Measurements from ENCODE around the gene CCDC13. TPM values are rescaled to one million over a fixed set of nuclear protein-coding genes. Genes with fewer than 3 reads are reported as not detected.

The CCDC13 gene
- total and polyA plus RNA-seq, 2 of the 13 experiments (the other 11 are each of a cell fraction or from before 2014, with no cell fraction given) = 0.22 to 0.51 TPM

DNA sequence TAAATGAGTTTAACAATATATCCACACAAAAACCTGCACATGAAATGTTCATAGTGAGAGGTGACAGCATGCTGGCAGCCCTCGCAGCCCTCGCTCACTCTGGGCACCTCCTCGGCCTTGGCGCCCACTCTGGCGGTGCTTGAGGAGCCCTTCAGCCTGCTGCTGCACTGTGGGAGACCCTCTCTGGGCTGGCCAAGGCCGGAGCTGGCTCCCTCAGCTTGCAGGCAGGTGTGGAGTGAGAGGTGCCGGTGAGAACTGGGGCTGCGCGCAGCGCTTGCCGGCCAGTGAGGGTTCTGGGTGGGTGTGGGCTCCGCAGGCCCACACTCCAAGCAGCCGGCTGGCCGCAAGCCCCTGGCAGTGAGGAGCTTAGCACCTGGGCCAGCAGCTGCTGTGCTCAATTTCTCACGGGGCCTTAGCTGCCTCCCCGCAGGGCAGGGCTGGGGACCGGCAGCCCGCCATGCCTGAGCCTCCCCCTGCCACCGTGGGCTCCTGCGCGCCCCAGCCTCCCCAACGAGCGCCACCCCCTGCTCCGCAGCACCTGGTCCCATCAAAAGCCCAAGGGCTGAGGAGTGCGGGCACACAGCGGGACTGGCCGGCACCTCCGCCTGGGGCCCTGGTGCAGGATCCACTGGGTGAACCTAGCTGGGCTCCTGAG lies 3.4 kb downstream of the CCDC13 start:
- Histone ChIP-seq H3K27me3 (ENCODE audit: control insufficient read depth in 1 of 2, insufficient read depth in 2 of 2, low read length in 2 of 2) (no peaks in the 10 kb centered on the region), H3K27ac (ENCODE audit: extremely low read length, insufficient read depth, low read length) (no peak overlapping the region), H3K4me1 (ENCODE audit: insufficient read depth, low read length) (peaks cover 21% of the 10 kb centered on the region; the same call in 1 of the 2 replicates), H3K79me2 (ENCODE audit: insufficient read depth, low read length) (no peaks in the 10 kb centered on the region), H3K9ac (ENCODE audit: insufficient read depth, low read depth, low read length) (no peak overlapping the region), H3K9me3 (ENCODE audit: low read length) (no peaks in the 10 kb centered on the region), H2AFZ (ENCODE audit: low read length) (no peak overlapping the region), H4K20me1 (ENCODE audit: insufficient read depth, low read length) (no peaks in the 10 kb centered on the region), H3K4me3 (replicated peaks in 1 of 3; ENCODE audit: insufficient read depth in 1 of 3, low read depth in 2 of 3, low read length in 3 of 3) (no peak overlapping the region), H3K4me2 (ENCODE audit: low read depth, low read length) (no peak overlapping the region), H3K36me3 (replicated peaks in 1 of 2; ENCODE audit: control insufficient read depth in 1 of 2, insufficient read depth in 2 of 2, low read length in 2 of 2) (no peaks in the 10 kb centered on the region)
- ChIA-PET CTCF (ENCODE audit: low intra/inter-chr PET ratio, low total read pairs) (no interaction called here), POLR2A (interaction anchor here (0.9 to 1.6 kb wide), 6 partner anchors 7 to 50 kb away, joined by 3 to 14 read pairs (median 4); partner anchors contain the start of gene HIGD1A)
- intact Hi-C loops (cut with micrococcal nuclease; ENCODE audit: unreplicated experiment) = no loop called here
- DNase-seq (ENCODE audit: low spot score) (no peak), FAIRE-seq (no peak), ATAC-seq (no peak)
- WGBS (ENCODE audit: low lambda C conversion rate) = 71% methylated on average over 6 of the region's 28 CpGs
- no TSS peak for BruUV-seq (replicated peaks)
- no peak for TF ChIP-seq CAMTA2 (CRISPR knock-in tag; IDR thresholded peaks at IDR 0.05; ENCODE audit: borderline replicate concordance)
- TF ChIP-seq, protein P1, sequence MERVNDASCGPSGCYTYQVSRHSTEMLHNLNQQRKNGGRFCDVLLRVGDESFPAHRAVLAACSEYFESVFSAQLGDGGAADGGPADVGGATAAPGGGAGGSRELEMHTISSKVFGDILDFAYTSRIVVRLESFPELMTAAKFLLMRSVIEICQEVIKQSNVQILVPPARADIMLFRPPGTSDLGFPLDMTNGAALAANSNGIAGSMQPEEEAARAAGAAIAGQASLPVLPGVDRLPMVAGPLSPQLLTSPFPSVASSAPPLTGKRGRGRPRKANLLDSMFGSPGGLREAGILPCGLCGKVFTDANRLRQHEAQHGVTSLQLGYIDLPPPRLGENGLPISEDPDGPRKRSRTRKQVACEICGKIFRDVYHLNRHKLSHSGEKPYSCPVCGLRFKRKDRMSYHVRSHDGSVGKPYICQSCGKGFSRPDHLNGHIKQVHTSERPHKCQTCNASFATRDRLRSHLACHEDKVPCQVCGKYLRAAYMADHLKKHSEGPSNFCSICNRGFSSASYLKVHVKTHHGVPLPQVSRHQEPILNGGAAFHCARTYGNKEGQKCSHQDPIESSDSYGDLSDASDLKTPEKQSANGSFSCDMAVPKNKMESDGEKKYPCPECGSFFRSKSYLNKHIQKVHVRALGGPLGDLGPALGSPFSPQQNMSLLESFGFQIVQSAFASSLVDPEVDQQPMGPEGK (CRISPR knock-in tag; IDR thresholded peaks at IDR 0.05) = no peak
- 0 out of 2 replicates have a peak, but pooled peaks have one; percentile 81 for TF ChIP-seq ZNF850 (CRISPR knock-in tag; conservative IDR thresholded peaks at IDR 0.05)
- TF ChIP-seq PHF20 (CRISPR knock-in tag; IDR thresholded peaks at IDR 0.05) = no peak
- TF ChIP-seq, protein P2, sequence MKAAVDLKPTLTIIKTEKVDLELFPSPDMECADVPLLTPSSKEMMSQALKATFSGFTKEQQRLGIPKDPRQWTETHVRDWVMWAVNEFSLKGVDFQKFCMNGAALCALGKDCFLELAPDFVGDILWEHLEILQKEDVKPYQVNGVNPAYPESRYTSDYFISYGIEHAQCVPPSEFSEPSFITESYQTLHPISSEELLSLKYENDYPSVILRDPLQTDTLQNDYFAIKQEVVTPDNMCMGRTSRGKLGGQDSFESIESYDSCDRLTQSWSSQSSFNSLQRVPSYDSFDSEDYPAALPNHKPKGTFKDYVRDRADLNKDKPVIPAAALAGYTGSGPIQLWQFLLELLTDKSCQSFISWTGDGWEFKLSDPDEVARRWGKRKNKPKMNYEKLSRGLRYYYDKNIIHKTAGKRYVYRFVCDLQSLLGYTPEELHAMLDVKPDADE (CRISPR knock-in tag; IDR thresholded peaks at IDR 0.05) = no peak
- no peak for TF ChIP-seq CBX5 (CRISPR knock-in tag; IDR thresholded peaks at IDR 0.05; ENCODE audit: borderline replicate concordance)
- in situ Hi-C loops (cut with HindIII; ENCODE audit: extremely low pct_ligation_motif_present, low pct_unique_long_range_greater_than_20kb) = no loop called here

Measured in HepG2 (cell line).